OCI-M2 (cell line): ENCODE data around the gene TIMM13.

Experiments used
- DNase-seq: peaks from one replicate; lab custom pipeline; 2025; ENCODE audit not compliant: unreplicated experiment; lab: John Stamatoyannopoulos, UW

The TIMM13 gene

GRCh38 chr19:2454962-2455850, 27.8 kb upstream of the TIMM13 start:
- DNase-seq: no peak

- DNase-seq: no peak
Observed at GRCh38 chr19:2454199-2454961, 27.0 kb upstream of the TIMM13 start.

- DNase-seq: no peak
Observed at GRCh38 chr19:2453431-2454025, 26.1 kb upstream of the TIMM13 start.

GRCh38 chr19:2451741-2452140, 24.4 kb upstream of the TIMM13 start:
- DNase-seq: no peak

- DNase-seq: no peak
Observed at GRCh38 chr19:2451138-2451537, 23.8 kb upstream of the TIMM13 start.

- no peak for DNase-seq
Observed at GRCh38 chr19:2449019-2449418, 21.6 kb upstream of the TIMM13 start.

GRCh38 chr19:2446381-2446780, 19.0 kb upstream of the TIMM13 start:
- no peak for DNase-seq

GRCh38 chr19:2444251-2445002, 17.0 kb upstream of the TIMM13 start:
- DNase-seq: no peak

- DNase-seq: no peak
Observed at GRCh38 chr19:2443785-2444182, 16.4 kb upstream of the TIMM13 start.

- DNase-seq: no peak
Observed at GRCh38 chr19:2443116-2443784, 15.9 kb upstream of the TIMM13 start.

- DNase-seq: no peak
Observed at GRCh38 chr19:2441096-2441752, 13.8 kb upstream of the TIMM13 start.

- DNase-seq: no peak
Observed at GRCh38 chr19:2440515-2440914, 13.1 kb upstream of the TIMM13 start.

- DNase-seq: no peak
Observed at GRCh38 chr19:2438178-2438577, 10.8 kb upstream of the TIMM13 start.

- no peak for DNase-seq
Observed at GRCh38 chr19:2436926-2437325, 9.5 kb upstream of the TIMM13 start.

- DNase-seq: no peak
Observed at GRCh38 chr19:2436384-2436783, 9.0 kb upstream of the TIMM13 start.

GRCh38 chr19:2434721-2435265, 7.4 kb upstream of the TIMM13 start:
- DNase-seq: no peak

GRCh38 chr19:2434267-2434666, 6.9 kb upstream of the TIMM13 start:
- no peak for DNase-seq

GRCh38 chr19:2433854-2434253, 6.5 kb upstream of the TIMM13 start:
- no peak for DNase-seq

GRCh38 chr19:2432131-2432848, 4.9 kb upstream of the TIMM13 start:
- no peak for DNase-seq
